Stimulated activated CD4-positive, alpha-beta T cell treated with anti-CD3 and anti-CD28 coated beads, TNF-alpha, amount 100 ng/mL, for 24 hours (primary cell): ENCODE data around the gene KXD1.
"Not testable (repeated sequence)": the region's sequence is repeated elsewhere in the genome, so short reads cannot be mapped to it uniquely, and the experiment has no call there.

Source experiments
- DNase-seq, 3 experiments: peaks; one replicate each; pipeline ENCODE4 v3.0.0-alpha.2; 2020; ENCODE audit warnings: low read depth in 3 of 3

KXD1 gene, protein sequence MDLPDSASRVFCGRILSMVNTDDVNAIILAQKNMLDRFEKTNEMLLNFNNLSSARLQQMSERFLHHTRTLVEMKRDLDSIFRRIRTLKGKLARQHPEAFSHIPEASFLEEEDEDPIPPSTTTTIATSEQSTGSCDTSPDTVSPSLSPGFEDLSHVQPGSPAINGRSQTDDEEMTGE

DNA sequence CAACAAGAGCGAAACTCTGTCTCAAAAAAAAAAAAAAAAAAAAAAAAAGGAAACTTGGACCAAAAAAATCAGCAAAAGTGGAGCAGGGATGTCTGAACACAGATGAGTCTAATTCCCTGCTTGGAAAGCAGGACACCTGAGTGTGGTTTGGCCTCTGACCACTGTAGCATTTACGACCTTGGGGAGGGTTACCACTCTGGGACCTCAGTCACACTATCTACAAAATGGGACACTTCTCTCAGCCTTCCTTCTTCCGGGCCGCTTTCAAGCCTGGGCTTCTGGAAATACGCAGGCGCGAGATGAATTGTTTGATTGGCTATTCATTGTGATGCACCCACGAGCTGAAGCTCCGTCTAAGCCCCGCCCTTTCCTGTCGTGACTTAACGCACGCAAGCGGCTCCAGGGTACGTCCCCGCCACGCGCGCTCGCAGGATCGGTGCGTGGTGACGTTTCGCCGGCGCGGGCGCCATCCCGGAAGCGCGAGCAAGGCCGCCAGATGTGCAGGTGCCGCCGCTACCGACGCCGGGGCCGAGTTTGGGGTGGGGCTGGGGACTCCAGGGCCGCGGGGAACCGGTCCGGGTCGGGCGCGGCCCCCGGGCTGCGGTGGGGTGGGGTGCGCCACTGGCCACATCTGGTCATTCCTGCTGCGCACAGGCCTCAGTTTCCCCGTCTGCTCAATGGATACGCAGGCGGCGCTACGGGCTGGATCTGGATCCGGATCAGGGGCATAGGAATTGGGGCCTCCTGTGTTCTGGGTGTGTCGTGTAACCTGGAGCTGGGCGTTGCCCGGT is at the start of gene KXD1:
KXD1 (plus strand) TSS at position 460 of the 791 bp plus-strand sequence. CDS start 4,187 bp downstream, outside the sequence.
- DNase-seq, result peak; percentile 97 to 98 (median 98)

DNA sequence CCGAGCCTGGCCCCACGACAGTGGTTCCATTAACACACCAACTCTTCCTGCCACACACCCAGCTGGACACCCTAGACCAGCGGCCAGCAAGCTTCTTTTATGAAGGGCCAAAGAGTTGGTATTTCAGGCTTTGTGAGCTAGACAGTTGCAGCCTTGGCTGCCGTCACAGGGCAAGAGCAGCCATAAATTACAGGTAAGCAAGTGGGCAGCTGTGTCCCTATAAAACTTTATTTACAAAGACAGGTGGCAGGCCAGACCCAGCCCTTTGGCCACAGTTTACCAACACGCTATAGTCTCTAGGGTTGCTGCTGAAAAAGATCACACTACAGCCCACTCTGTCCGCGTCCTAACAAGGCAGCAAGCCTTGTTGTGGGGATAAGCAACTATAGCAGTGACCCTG is 49.1 kb upstream of the KXD1 start:
- DNase-seq, result no peak

DNA sequence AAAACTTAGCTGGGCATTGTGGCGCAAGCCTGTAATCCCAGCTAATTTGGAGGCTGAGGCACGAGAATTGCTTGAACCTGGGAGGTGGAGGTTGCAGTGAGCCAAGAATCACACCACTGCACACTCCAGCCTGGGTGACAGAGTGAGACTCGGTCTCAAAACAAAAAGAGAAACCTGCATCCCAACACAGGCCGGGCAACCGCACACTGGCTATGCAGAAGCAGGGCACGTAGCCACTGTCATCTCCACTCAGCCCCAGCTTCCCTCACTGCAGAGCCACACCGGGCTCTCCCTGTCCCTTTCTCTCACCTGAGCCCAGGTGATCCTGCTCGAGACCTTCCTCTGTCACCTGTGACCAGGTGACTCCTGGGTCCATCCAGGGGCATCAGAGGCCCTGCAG is 47.5 kb upstream of the KXD1 start:
- no peak for DNase-seq

DNA sequence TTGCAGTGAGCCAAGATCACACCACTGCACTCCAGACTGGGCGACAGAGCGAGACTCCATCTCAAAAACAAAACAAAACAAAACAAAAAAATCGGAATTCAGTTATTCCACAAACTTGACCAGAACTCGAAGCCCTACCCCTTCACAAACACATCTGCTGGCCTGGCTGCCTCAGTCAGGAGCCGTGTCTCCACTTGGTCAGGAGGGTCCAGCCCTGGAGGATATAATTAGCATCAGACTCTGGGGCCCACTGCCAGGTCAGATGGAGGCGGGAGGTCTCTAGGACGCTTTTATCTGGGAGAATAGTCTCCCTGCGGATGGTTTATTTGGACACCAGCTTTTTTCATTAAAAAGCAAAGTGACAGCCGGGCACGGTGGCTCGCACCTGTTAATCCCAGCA is 43.8 kb upstream of the KXD1 start:
- no peak for DNase-seq

DNA sequence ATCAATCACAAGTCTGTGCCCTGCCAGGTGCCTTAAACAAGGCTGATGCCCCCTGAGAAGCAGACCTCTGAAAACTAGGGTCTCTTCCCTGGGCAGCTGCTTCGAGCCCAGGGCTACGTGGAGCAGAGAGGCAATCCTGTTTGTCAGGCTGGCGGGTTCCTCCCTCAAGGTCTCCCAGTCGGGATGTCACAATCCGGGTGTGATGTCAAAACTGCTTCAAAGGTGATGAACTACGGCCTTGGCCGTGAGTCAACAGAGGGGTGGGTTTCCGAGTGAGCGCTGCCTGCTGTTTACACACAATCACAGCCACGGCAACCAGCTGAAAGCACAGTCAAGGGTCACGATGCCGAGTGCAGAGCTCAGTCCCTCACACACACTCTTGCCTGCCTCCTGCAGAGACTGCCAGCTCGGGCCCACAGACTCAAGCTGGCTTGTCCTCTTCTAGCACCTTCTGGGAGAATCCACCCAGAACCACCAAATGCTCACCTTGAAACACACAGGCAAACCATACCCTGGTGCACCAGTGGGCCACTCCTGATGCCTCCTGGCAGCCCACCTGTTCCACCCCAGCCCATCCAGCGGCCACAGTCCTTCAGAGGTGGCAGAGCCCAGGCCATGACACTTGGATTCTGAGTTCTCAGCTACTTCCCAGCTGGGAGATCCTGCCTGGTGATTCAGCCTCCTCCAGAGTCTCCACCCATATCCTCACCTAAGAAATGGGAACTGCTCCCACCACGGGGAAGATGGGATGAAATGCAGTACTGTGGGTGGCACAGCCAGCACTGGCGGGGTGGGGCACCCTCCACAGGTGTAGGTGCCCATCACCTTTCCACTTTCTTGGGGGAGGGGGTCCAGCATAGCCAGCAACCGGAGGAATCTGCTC is 42.6 kb upstream of the KXD1 start:
- DNase-seq, result no peak

DNA sequence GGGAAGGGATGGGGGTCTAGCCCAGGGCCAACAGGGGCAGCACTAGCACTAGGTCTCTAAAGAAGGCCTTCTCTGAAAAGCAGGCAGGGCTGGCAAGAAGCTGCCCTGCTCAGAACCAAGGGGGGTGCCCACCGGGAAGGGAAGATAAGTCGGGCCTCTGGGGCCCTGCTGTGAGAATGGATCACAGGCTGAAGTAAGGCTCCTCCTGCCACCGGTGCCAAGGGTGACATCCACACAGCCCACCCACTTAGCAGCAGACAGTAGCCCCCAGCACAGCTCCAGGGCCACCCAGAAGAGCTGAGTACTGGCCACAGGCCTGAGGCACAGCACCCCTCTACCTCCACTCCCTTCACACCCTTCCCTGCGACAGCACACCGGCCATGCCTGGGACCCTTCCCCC is 41.7 kb upstream of the KXD1 start:
- DNase-seq, result no peak

DNA sequence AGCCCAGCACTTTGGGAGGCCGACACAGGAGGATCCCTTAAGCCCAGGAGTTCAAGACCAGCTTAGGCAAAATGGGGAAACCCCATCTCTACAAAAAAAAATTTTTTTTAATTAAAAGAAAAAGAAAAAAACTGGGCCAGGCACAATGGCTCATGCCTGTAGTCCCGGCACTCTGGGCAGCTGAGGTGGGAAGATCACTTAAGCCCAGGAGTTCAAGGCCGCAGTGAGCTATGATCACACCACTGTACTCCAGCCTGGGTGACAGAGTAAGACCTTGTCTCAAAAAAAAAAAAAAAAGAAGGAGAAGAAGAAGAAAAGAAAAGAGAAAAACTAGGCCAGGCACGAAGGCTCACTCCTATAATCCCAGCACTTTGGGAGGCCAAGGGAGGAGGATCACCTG is 40.1 kb upstream of the KXD1 start:
- no peak for DNase-seq

DNA sequence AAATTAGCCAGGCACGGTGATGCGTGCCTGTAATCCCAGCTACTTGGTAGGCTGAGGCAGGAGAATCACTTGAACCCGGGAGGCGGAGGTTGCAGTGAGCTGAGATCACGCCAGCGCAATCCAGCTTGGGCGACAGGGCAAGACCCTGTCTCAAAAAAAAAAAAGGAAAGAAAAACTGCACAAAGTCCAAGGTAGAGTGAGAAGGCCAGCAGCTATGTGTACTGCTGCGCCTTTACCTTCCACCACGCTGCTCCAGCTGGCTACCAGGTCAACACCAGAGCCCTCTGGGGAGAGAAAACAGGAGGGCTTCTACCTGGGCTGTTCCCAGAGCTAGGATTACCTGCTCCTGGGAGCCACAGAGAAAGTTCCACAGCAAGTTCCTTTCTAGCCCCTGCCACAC is 39.0 kb upstream of the KXD1 start:
- DNase-seq, result no peak

DNA sequence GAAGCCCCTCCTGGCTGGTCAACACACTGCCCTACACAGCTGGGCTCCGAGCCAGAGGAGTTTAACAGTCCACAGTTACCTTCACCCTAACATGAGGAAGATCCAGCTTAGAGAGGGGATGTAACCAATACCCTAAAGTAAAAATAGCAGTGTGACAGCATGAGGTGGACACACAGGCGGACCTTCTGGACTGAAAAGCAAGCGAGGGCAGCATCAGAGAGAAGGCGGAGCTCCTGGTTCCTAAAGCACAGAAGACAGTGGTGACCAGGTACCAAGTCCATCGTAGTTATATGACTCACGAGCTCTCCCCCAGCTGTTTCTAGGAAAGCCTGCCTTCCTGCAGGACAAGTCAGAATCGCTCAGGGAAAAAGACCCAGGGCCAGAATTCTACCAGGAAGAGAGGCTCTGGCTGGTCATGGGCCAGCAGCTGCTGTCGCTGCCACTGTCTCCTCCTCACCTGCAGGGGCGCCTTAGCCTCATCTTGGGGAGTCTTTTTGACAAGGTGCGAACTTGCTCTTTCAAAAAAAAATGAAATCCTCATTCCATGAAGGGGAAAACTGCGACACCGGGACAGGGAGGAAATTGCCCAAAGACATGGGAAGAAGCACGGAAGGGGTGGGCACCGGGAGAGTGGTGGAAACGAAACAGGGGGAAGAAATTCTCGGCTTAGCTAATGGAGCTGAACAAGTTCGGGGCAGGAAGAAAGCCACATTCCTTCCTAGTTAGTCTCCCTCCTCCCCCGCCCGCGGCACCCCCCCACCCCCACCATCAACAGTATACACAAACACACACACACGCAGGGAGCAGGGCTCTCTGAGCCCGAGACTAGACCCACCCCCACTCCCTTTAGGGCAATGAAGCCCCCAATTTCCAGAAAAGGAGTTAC is 37.5 kb upstream of the KXD1 start:
- peak in 1 of 3 experiments; percentile 55 for DNase-seq

DNA sequence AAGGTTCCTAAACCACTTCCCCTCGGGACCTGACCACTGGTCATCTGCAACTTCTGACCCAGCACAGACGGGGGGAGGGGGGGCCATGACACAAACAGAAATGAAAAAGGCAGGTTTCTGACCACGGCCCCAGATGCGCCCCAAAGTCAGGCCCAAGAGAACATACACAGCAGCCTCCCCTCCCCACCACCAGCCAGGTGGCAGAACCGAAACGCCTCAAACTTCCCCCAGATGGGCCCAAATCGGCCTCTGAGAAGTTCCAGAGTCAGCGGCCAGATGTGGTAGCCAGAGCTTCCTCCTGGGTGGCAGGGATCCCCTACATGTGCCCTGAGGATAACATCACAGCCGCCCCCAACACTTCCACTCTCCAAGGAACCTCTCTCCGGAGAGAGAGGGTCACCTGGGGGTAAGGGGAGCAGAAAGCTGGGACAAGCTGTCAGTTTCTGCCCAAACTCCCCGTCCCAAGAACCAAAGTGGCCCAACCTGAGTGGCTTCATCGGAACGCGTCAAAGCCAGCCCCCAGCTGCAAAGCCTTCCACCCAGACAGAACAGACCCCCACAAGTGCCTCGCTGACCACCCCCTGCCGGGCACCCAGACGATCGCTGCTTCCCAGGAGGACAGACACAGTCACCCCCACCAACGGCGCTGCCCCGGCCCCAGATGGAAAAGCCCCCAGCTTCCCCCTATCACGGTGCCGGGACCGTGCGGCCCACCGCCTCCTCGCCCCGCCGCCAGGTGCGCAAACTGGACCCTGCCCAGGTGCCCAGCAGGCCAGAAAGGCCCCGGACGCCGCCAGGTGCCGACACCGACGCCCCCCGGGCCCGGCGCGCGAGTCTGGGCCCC is 36.6 kb upstream of the KXD1 start:
- DNase-seq, result no peak

DNA sequence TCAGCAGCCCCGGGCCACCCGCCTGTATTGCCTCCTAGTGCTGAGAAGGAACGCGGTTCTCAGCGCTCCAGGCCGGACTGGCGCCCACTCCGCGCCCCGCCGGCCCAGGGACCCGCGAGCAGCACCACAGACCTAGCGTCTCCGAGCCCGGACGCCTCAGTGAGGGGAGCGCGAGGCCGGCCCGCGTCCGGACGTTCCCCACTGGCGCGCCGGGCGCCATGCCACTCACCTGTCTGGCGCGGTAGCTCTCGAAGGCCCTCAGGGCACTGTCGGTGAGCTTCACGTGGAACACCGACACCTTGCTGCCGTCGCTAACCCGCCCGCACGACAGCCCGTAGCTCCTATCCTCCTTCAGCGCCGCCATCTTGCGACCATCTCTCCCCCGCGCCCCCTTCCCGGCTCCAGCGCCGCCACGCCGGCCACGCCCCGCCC is 36.0 kb upstream of the KXD1 start, which contains the start of gene ELL:
ELL (minus strand) TSS at position 379 of the 432 bp plus-strand sequence; CDS start at position 364, 15 bp downstream.
- DNase-seq, result no peak

DNA sequence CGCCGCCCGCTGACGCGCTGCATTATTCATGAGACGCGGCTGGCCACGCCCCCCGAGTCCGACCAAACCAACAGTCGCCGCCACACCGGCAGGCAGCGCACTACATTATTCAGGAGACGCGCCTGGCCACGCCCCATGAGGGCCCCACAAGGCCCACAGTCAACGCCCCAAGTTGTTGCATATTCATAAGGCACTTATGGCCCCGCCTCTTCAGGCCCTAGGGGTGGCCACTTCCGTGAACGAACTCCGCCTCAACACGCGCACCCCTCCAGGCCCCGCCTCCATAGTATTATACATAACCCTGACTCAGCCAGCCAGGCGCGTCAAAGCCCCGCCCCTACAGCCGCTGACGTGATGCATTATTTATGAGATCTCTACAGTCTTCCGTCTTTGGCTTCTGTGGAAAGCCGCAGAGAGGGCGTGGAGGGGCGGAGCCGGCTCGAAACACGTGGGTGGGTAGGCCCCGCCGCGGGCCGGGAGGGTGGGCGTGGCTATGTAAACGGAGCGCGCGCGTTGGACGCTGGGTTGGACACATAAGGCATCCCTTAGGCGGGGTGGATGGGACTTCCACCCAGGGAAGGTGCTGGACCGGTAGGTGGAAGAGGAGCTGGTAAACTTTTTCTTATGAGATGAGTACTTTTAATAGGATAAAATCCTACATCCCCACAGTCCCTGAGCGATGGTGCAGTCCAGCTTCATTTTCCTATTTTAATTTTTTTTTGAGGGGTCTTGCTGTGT is 35.4 kb upstream of the KXD1 start:
- peak; percentile 100 for DNase-seq

DNA sequence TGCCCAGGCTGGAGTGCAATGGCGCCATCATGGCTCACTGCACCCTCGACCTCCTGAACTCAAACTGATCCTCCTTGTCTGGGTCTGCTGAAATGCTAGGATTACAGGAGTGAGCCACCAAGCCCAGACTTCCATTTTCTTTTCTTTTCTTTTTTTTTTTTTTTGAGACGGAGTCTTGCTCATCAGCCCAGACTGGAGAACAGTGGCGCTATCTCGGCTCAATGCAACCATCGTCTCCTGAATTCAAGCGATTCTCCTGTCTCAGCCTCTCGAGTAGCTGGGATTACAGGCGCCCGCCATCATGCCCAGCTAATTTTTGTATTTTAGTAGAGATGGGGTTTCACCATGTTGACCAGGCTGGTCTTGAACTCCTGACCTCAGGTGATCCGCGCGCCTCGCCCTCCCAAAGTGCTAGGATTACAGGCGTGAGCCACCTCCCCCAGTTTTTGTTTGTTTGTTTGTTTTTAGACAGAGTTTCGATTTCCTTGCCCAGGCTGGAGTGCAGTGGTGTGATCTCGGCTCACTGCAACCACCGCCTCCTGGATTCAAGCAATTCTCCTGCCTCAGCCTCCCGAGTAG is 34.7 kb upstream of the KXD1 start:
- not testable (repeated sequence) for DNase-seq

DNA sequence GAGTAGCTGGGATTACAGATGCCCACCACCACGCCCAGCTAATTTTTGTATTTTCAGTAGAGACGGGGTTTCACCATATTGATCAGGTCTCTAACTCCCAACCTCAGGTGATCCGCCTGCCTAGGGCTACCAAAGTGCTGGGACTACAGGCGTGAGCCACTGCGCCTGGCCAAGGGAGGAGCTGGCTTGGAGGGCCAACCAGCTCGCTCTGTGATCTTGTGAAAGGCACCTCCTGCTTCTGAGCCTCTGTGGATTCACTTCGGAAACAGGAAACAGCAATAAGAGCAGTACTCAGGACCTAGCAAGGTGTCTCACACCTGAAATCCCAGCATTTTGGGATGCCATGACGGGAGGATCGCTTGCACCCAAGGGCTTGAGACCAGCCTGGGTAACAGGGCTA is 33.8 kb upstream of the KXD1 start:
- no peak for DNase-seq

DNA sequence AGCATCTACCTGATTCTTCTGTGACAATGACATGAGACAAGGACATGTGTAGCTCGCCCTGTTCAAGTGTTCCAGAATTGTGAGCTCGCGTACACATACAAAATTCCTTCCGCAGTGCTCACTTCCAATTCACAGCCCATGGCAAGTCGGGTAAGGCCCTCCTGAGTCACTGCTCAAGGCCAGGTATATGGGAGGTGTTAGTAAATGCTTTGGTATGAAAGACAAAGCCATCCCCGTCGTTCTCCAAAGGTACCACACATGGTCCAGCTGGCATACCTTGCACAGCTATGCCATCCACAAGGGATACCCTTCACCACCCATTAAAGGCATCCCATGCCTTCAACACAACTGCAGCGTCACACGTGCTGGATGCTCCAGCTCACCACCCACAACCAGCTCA is 31.4 kb upstream of the KXD1 start:
- DNase-seq, result no peak

DNA sequence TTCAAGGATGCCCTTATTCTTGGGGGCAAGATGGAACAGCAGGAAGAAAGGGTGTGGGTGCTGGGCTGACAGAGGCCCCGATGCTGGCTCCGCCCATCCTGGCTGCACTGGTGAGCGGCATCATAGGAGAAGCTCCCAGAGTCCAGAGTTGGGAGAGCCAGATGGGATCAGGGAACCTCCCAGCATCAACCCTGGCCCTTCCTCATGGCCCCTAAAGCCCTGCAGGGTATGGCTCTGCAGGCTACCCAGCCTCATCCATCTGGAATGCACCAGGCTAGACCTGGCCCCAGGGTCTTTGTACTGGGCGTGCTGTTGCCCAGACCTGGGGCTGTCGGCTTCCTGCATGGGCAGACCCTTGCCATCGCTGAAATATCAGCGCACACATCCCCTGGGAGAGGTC is 27.9 kb upstream of the KXD1 start:
- no peak for DNase-seq

DNA sequence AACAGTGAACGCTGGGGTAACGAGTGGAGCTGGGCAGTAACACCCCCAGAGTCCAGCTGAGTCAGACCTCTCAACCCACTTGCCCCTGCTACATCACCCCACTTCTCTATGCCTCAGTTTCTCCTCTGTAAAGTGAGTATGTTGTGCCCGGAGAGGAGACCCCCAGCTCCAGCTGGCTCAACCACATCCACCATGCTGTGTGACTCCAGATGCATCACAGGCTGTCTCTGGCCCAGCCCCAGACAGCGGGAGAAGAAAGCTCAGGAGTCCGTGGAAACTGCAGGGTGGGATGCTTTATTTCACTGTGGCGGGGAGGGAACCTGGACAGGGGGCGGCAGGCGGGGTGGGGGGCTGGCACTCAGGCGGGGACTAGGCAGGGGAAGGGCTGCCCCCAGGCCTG is 26.2 kb upstream of the KXD1 start:
- no peak for DNase-seq

DNA sequence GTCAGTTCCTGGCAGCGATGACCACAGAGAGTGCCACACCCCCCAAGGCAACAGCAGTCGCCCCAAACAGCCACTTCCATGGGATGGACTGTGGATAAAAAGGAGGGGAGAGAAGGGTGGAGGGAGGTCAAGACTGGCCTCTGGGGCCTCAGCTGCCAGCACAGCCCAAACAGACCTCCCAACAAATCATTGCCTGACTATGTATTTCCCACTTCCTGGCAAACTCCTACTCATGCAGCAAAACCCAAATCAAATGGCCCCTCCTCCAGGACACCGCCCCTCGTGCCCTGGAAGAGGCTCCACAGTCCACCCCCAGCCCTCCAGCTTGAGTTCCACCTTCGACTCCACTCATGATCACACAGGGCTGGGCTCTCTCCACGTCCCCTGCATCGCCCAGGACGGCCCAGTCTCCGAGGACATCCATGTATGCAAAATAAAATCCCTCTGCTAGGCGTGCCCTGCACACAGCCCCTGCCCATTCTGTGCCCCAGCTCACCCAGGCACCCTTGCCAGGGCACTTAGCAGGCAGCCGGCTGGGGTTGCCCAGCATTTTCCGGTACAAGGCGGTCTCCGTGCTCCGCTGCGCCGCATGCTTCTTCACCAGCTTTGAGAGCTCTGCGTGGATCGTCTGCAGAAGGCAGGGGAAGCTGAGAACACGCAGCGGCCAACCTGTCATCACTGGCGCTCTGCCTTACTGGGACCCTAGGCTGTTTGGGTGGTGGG is 25.3 kb upstream of the KXD1 start:
- DNase-seq, result no peak

DNA sequence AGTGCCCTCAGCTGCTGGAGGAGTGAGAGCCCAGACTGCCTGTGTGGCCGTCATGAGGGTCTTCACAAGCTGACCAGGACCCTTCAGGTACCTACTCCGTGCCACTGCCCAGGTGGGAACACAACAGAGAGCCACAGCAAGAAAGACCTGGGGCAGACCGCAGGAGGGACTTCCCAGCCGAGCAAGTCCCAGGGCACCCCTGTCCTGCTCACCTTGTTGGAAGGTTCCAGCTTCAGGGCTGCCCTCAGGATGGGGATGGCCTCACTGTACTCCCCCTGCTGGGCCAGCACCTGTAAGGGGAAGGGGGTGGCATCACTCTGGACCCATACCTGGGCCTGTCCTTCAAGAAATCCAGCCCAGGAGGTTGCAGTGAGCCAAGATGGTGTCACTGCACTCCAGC is 24.6 kb upstream of the KXD1 start:
- DNase-seq, result no peak
